Mesenchymal stem cell (in vitro differentiated cells and primary cell): ENCODE results near the gene TNFAIP2.

Experiments used
- DNase-seq: peaks from one replicate; pipeline ENCODE4 v3.0.0-alpha.2; 2013
- H2AFZ ChIP-seq: one replicate; pipeline ENCODE4 v1.6.1; 2013; ENCODE audit warnings: low read depth, mild to moderate bottlenecking, control low read depth, inconsistent platforms, low read length, moderate library complexity
- H2AK5ac ChIP-seq: 2 replicates; pipeline ENCODE4 v1.6.1; 2013; ENCODE audit warnings: low read length, moderate library complexity, mild to moderate bottlenecking, inconsistent platforms; ENCODE audit not compliant: severe bottlenecking
- H2BK120ac ChIP-seq: one replicate; pipeline ENCODE4 v1.6.1; 2013; ENCODE audit warnings: low read depth, mild to moderate bottlenecking, inconsistent platforms, low read length, moderate library complexity
- H2BK12ac ChIP-seq, 2 experiments: one replicate each; pipeline ENCODE4 v1.6.1; 2013; ENCODE audit warnings: inconsistent platforms in 2 of 2, low read length in 2 of 2, mild to moderate bottlenecking in 2 of 2, moderate library complexity in 2 of 2, control low read depth in 1 of 2
- H2BK15ac ChIP-seq: one replicate; pipeline ENCODE4 v1.6.1; 2013; ENCODE audit warnings: mild to moderate bottlenecking, low read depth, inconsistent platforms; ENCODE audit not compliant: poor library complexity, severe bottlenecking
- H2BK5ac ChIP-seq: 2 replicates; pipeline ENCODE4 v1.6.1; 2013; ENCODE audit warnings: low read depth, mild to moderate bottlenecking, low read length, control low read depth, inconsistent platforms; ENCODE audit not compliant: poor library complexity, severe bottlenecking
- H3K14ac ChIP-seq, 2 experiments: one replicate each; pipeline ENCODE4 v1.6.1; 2013; ENCODE audit warnings: inconsistent platforms in 2 of 2, low read length in 2 of 2, control low read depth in 1 of 2, mild to moderate bottlenecking in 1 of 2, moderate library complexity in 1 of 2
- H3K18ac ChIP-seq, 2 experiments: one replicate each; pipeline ENCODE4 v1.6.1; 2013; ENCODE audit warnings: inconsistent platforms in 2 of 2, low read length in 2 of 2, control low read depth in 1 of 2, low read depth in 1 of 2, mild to moderate bottlenecking in 1 of 2
- H3K23ac ChIP-seq, 2 experiments: one replicate each; pipeline ENCODE4 v1.6.1; 2013; ENCODE audit warnings: inconsistent platforms in 2 of 2, low read length in 2 of 2, mild to moderate bottlenecking in 2 of 2, moderate library complexity in 2 of 2, control low read depth in 1 of 2
- H3K27ac ChIP-seq: 2 replicates; pipeline ENCODE4 v1.5.1; 2013; ENCODE audit warnings: mild to moderate bottlenecking, moderate library complexity, low read length, control low read depth, inconsistent platforms; ENCODE audit not compliant: poor library complexity, severe bottlenecking
- H3K27me3 ChIP-seq, 2 experiments: 2 replicates each; pipeline versions ENCODE4 v1.6.1 to v1.7.0; 2013; ENCODE audit warnings: low read length in 2 of 2, mild to moderate bottlenecking in 2 of 2, moderate library complexity in 2 of 2, control low read depth in 1 of 2, inconsistent platforms in 1 of 2; ENCODE audit not compliant: control insufficient read depth in 1 of 2, insufficient read depth in 1 of 2
- H3K36me3 ChIP-seq, 2 experiments: 2 replicates each; pipeline versions ENCODE4 v1.6.1 to v1.7.0; 2013; ENCODE audit warnings: low read length in 2 of 2, control low read depth in 1 of 2, inconsistent platforms in 1 of 2, low read depth in 1 of 2, mild to moderate bottlenecking in 1 of 2; ENCODE audit not compliant: insufficient read depth in 2 of 2, control insufficient read depth in 1 of 2
- H3K4ac ChIP-seq, 2 experiments: one replicate each; pipeline ENCODE4 v1.6.1; 2013; ENCODE audit warnings: inconsistent platforms in 2 of 2, low read length in 2 of 2, mild to moderate bottlenecking in 2 of 2, moderate library complexity in 2 of 2, control low read depth in 1 of 2, low read depth in 1 of 2
- H3K4me1 ChIP-seq: 2 replicates; pipeline ENCODE4 v1.6.1; 2013; ENCODE audit warnings: low read depth, low read length, control low read depth; ENCODE audit not compliant: control insufficient read depth, insufficient read depth
- H3K4me2 ChIP-seq: 2 replicates; pipeline ENCODE4 v1.6.1; 2013; ENCODE audit warnings: low read length, mild to moderate bottlenecking, inconsistent platforms; ENCODE audit not compliant: poor library complexity, severe bottlenecking
- H3K4me3 ChIP-seq, 2 experiments: 2 replicates each; pipeline versions ENCODE4 v1.5.1 to v1.7.0; 2013; ENCODE audit warnings: low read length in 2 of 2, mild to moderate bottlenecking in 2 of 2, control low read depth in 1 of 2, low read depth in 1 of 2; ENCODE audit not compliant: insufficient read depth in 1 of 2
- H3K79me1 ChIP-seq: replicated peaks from 2 replicates; pipeline ENCODE4 v1.6.1; 2013; ENCODE audit warnings: mild to moderate bottlenecking, control low read depth, low read length, inconsistent platforms; ENCODE audit not compliant: poor library complexity, severe bottlenecking
- H3K9ac ChIP-seq: 2 replicates; pipeline ENCODE4 v1.7.0; 2013; ENCODE audit warnings: mild to moderate bottlenecking, low read length, moderate library complexity
- H3K9me3 ChIP-seq: 2 replicates; pipeline ENCODE4 v1.7.0; 2013; ENCODE audit warnings: mild to moderate bottlenecking, low read length; ENCODE audit not compliant: control insufficient read depth
- H4K8ac ChIP-seq: one replicate; pipeline ENCODE4 v1.6.1; 2013; ENCODE audit warnings: inconsistent platforms, mild to moderate bottlenecking, low read length, moderate library complexity
- H4K91ac ChIP-seq: one replicate; pipeline ENCODE4 v1.6.1; 2013; ENCODE audit warnings: mild to moderate bottlenecking, low read length, inconsistent platforms
- WGBS: methylation state at CpG from one replicate; pipeline ENCODE4 v1.1.7; 2013; ENCODE audit warnings: mixed read lengths; 5-methylcytosine and 5-hydroxymethylcytosine counted together

The TNFAIP2 gene

DNA sequence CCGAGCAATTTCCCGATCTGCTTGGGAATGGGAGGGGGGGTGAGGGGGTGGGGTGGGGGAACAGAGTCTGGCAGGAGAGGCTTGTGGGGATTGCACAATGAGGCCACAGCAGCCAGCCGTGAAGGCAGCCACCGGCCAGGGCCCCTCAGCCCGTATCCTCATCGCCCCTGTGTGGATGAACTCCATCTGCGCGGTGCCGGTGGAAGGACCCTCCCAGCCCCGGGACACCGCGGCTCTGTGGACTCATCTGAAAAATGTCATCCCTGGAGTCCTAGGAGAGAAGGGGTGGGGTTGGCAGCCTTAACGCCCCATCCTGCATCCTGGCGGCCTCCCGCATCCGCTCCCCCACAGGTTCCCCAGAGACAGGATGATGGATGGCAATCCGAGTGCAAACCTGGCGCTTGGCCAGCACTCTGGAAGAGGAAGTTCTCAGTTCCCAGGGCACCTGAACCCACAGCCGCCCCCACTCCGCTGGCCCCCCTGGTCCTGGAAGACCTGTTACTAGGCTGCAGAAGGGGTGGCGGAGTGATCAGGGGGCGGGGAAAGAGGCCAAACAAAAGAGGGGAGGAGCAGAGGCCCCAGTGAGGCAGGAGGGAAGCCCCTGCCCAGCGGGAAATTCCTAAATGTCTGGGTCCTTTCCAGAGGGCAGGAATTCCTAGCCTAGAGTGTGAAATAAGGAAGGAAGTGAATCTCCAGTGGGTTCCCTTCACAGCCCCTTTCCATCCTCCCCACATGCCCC is 1.2 kb upstream of the TNFAIP2 start:
- Histone ChIP-seq H3K9ac (peak overlapping the region; percentile 73), H3K14ac (no peak overlapping the region), H3K4me2 (peak overlapping the region; percentile 47), H3K36me3 (peaks cover 3 to 11% of the 10 kb centered on the region in 2 experiments), H2BK5ac (no peak overlapping the region), H2AK5ac (no peak overlapping the region), H2BK12ac (peak overlapping the region; percentile 42 to 56), H2BK120ac (peak overlapping the region; percentile 98), H3K18ac (peak overlapping the region; percentile 96 to 98), H4K91ac (peak overlapping the region; percentile 97), H3K79me1 (peaks cover 5% of the 10 kb centered on the region), H3K4me3 (peak overlapping the region in 1 of 2 experiments; percentile 91), H2AFZ (no peak overlapping the region), H3K9me3 (no peaks in the 10 kb centered on the region), H4K8ac (peak overlapping the region; percentile 99), H3K27ac (peak overlapping the region; percentile 70), H2BK15ac (no peak overlapping the region), H3K27me3 (no peaks in the 10 kb centered on the region), H3K4ac (peak overlapping the region; percentile 97 to 99), H3K4me1 (peaks cover 64% of the 10 kb centered on the region), H3K23ac (no peak overlapping the region)
- WGBS: 2% methylated on average over 15 of the region's 23 CpGs
- peak; percentile 82 for DNase-seq

DNA sequence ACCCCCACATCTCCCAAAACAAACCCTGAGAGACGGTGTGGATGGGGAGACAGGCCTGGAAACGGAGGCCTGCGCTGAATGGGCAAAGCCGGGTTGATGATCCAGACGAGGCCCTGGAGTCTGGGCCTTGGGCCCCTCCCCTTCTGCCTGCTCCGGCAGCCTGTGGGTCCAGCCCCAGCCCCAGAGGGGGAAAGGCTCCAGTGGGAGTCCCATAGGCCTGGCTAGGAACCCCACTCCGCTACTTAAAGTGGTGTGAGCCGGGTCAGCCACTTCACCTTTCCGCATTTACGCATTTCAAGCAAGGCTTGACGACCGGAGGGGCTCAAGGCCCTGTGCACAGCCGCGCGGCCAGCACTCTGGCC is 695 bp upstream of the TNFAIP2 start:
- Histone ChIP-seq H3K36me3 (peaks cover 6 to 15% of the 10 kb centered on the region in 2 experiments), H2BK5ac (peak overlapping the region; percentile 81), H2AK5ac (peak overlapping the region; percentile 37), H2BK15ac (peak overlapping the region; percentile 94), H4K91ac (peak overlapping the region; percentile 97), H2BK12ac (peak overlapping the region; percentile 42 to 69), H3K4ac (peak overlapping the region; percentile 62 to 99), H3K4me3 (peak overlapping the region in 1 of 2 experiments; percentile 91), H3K9ac (peak overlapping the region; percentile 73), H3K18ac (peak overlapping the region; percentile 72 to 96), H3K27ac (peak overlapping the region; percentile 70), H3K9me3 (no peaks in the 10 kb centered on the region), H3K14ac (peak overlapping the region in 1 of 2 experiments; percentile 85), H3K4me1 (peaks cover 69% of the 10 kb centered on the region), H3K4me2 (peak overlapping the region; percentile 47), H3K79me1 (peaks cover 8% of the 10 kb centered on the region), H3K27me3 (no peaks in the 10 kb centered on the region), H3K23ac (no peak overlapping the region), H2AFZ (peak overlapping the region; percentile 77), H2BK120ac (peak overlapping the region; percentile 98), H4K8ac (peak overlapping the region; percentile 99)
- WGBS: 16% methylated on average over 15 of the region's 15 CpGs
- no peak for DNase-seq

DNA sequence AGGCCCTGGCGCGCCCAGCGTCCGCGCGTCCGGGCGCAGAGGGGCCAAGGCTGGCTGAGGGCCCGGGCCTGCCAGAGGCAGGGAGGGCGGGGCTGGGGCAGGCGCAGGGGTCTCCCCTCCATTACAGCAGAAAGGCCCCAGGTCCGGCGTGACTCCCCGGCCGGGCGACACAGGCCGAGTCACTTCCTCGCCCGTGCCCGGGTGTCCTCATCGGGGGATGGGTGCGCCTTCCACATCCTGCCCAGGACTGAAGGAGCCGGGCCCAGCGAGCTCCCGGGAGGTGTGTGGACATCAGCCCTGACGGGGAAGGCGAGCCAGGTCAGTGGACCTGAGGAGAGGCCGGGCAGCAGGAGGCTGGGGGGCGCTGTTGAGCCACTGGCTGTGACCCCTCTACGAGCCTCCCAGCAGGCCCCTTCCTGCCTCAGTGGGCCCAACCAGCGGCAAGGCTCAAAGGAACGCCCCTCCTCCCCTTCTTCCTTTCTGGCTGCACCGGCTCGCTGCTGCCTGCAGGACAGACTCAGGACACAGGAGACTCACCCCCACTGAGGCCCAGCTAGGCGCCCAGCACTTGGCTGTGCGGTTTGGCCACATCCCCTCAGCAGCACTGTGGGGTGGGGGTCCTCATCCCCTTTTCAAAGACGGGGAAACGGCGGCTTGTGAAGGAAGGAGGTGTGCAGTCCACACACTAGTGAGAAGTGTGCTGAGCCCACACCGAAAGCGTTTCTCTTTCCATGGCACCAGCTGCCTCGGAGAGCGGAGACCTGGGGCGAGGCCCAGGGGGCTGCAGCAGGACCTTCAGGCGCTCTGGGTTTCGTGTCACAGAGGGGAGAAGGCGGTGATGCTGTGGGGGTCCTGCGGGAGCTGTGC is 606 bp downstream of the TNFAIP2 start:
- peaks cover 13% of the 10 kb centered on the region for H3K79me1 ChIP-seq
- no peak overlapping the region for H2AK5ac ChIP-seq
- H3K36me3 ChIP-seq: peaks cover 16 to 25% of the 10 kb centered on the region in 2 experiments
- peak overlapping the region; percentile 65 to 66 for H3K4ac ChIP-seq
- peak overlapping the region; percentile 5 for H2AFZ ChIP-seq
- H2BK5ac ChIP-seq: no peak overlapping the region
- H3K18ac ChIP-seq: peak overlapping the region; percentile 74 to 86
- no peaks in the 10 kb centered on the region for H3K27me3 ChIP-seq
- WGBS: 33% methylated on average over 48 of the region's 48 CpGs
- H3K9ac ChIP-seq: peak overlapping the region; percentile 84
- peak overlapping the region; percentile 98 for H2BK120ac ChIP-seq
- no peak overlapping the region for H3K23ac ChIP-seq
- peak overlapping the region; percentile 96 for H4K8ac ChIP-seq
- H2BK12ac ChIP-seq: peak overlapping the region; percentile 46 to 55
- peaks cover 77% of the 10 kb centered on the region for H3K4me1 ChIP-seq
- H3K9me3 ChIP-seq: no peaks in the 10 kb centered on the region
- peak overlapping the region in 1 of 2 experiments; percentile 20 for H3K14ac ChIP-seq
- peak overlapping the region; percentile 60 for H3K4me2 ChIP-seq
- peak overlapping the region; percentile 87 for H2BK15ac ChIP-seq
- no peak overlapping the region for H3K27ac ChIP-seq
- peak overlapping the region; percentile 88 for H4K91ac ChIP-seq
- peak overlapping the region; percentile 50 to 91 for H3K4me3 ChIP-seq
- DNase-seq: peak; percentile 56
